PC-9 (cell line): ENCODE measurements around the gene CKAP4. TPM values are rescaled to one million over a fixed set of nuclear protein-coding genes. Genes with fewer than 3 reads are reported as not detected.
A peak's percentile ranks its signal among the peaks of the same experiment; 100 is the strongest.

ENCODE experiments used
- BruUV-seq: library from RNA; stranded (reverse); fragments of 400-500 nt; replicated peaks from 2 replicates; lab custom pipeline; 2021; lab: Mats Ljungman, UMichigan
- CTCF ChIA-PET: fragments of 300-600 bp; sonication (Branson Sonifier 250); formaldehyde crosslinking; loops from one replicate; lab custom pipeline; 2022; ENCODE audit warnings: antibody characterized with exemption; lab: Charles Lee
- POLR2A ChIA-PET: fragments of 300-600 bp; sonication (Branson Sonifier 250); formaldehyde crosslinking; loops from one replicate; lab custom pipeline; 2022; ENCODE audit warnings: antibody characterized with exemption; ENCODE audit not compliant: unreplicated experiment; lab: Charles Lee
- DNase-seq, 2 experiments: peaks; one replicate each; pipeline versions ENCODE4 v3.0.0 to v3.0.0-alpha.2; 2015 to 2022; ENCODE audit warnings: mixed read lengths in 1 of 2
- H2AFZ ChIP-seq: fragments of 200-600 bp; sonication (generic); 2 replicates; pipeline ENCODE4 v1.8.1; 2017; ENCODE audit warnings: antibody characterized with exemption
- H3F3A ChIP-seq: fragments of 200-600 bp; sonication (generic); 2 replicates; pipeline ENCODE4 v1.8.1; 2017; ENCODE audit warnings: antibody characterized with exemption, mild to moderate bottlenecking, low read depth; ENCODE audit not compliant: insufficient read depth
- H3K27ac ChIP-seq: fragments of 200-600 bp; sonication (generic); 2 replicates; pipeline ENCODE4 v1.6.1; 2016; ENCODE audit warnings: mixed run types
- H3K27me3 ChIP-seq: fragments of 200-600 bp; sonication (generic); 2 replicates; pipeline ENCODE4 v1.6.1; 2016; ENCODE audit warnings: low read depth, mixed run types; ENCODE audit not compliant: insufficient read depth
- H3K36me3 ChIP-seq: fragments of 200-600 bp; sonication (generic); 2 replicates; pipeline ENCODE4 v1.6.1; 2016; ENCODE audit warnings: low read depth, mixed run types
- H3K4me1 ChIP-seq: fragments of 200-600 bp; sonication (generic); replicated peaks from 2 replicates; pipeline ENCODE4 v1.6.1; 2016; ENCODE audit warnings: mixed run types; ENCODE audit not compliant: insufficient read depth
- H3K4me2 ChIP-seq: fragments of 200-600 bp; sonication (generic); 2 replicates; pipeline ENCODE4 v1.6.1; 2017; ENCODE audit warnings: mixed run types
- H3K4me3 ChIP-seq: fragments of 200-600 bp; sonication (generic); 2 replicates; pipeline ENCODE4 v1.6.1; 2016; ENCODE audit warnings: mixed run types
- H3K79me2 ChIP-seq: fragments of 200-600 bp; sonication (generic); 2 replicates; pipeline ENCODE4 v1.6.1; 2017; ENCODE audit warnings: low read depth, mixed run types
- H3K9me2 ChIP-seq: fragments of 200-600 bp; sonication (generic); 2 replicates; pipeline ENCODE4 v1.8.1; 2017; ENCODE audit warnings: mild to moderate bottlenecking; ENCODE audit not compliant: insufficient read depth
- H3K9me3 ChIP-seq: fragments of 200-600 bp; sonication (generic); 2 replicates; pipeline ENCODE4 v1.8.1; 2016; ENCODE audit warnings: low read depth; ENCODE audit not compliant: insufficient read depth
- H4K20me1 ChIP-seq: fragments of 200-600 bp; sonication (generic); 2 replicates; pipeline ENCODE4 v1.8.1; 2017; ENCODE audit not compliant: insufficient read depth
- EZH2 ChIP-seq: fragments of 200-600 bp; sonication (generic); IDR thresholded peaks from 2 replicates; pipeline ENCODE4 v1.8.0; 2017; ENCODE audit warnings: antibody characterized with exemption, low read depth
- intact Hi-C: fragments of 100-400 bp; cut with micrococcal nuclease; formaldehyde crosslinking; loops from one replicate; pipeline ENCODE4 v1.10.0; 2022; ENCODE audit not compliant: unreplicated experiment
- total RNA-seq: library from RNA; stranded (reverse); gene quantifications from 2 replicates; pipeline ENCODE4 v1.2.3, GENCODE V29; 2021
- TF ChIP-seq, protein P1 (sequence below): fragments of 200-600 bp; sonication (generic); conservative IDR thresholded peaks from 2 replicates; pipeline ENCODE4 v1.6.1; 2017; ENCODE audit warnings: mixed run types, antibody characterized with exemption, mild to moderate bottlenecking, moderate library complexity

The CKAP4 gene
- total RNA-seq, 1 experiment from 2014 or later: 81.5 TPM

DNA sequence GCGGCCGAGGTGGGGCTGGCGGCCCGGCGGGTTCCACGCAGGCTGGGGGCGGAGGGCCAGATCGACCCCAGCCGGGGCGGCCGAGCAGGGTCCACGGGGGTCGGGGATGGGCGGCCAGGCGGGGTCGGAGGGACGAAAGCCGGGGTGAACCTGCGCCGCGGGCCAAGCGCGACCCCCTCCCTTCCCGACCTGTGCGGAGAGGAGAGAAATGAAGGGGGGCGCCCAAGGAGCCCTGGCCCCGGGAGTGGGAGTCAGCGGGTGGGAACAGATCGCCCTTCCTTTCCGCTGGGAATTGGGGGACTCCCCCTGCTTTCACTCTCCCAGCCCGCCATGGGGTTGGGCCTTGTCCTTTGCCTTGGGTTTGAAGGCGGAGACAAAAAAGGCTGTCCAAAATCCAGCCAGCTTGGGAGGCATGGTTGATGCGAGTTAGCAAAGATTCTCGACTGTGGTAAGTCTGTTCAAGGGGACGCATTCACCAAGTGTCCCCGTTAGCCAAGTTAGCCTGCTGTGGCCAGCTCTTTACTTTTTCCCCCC lies 559 bp upstream of the CKAP4 start:
- TF ChIP-seq EZH2: no peak
- TF ChIP-seq, protein P1, sequence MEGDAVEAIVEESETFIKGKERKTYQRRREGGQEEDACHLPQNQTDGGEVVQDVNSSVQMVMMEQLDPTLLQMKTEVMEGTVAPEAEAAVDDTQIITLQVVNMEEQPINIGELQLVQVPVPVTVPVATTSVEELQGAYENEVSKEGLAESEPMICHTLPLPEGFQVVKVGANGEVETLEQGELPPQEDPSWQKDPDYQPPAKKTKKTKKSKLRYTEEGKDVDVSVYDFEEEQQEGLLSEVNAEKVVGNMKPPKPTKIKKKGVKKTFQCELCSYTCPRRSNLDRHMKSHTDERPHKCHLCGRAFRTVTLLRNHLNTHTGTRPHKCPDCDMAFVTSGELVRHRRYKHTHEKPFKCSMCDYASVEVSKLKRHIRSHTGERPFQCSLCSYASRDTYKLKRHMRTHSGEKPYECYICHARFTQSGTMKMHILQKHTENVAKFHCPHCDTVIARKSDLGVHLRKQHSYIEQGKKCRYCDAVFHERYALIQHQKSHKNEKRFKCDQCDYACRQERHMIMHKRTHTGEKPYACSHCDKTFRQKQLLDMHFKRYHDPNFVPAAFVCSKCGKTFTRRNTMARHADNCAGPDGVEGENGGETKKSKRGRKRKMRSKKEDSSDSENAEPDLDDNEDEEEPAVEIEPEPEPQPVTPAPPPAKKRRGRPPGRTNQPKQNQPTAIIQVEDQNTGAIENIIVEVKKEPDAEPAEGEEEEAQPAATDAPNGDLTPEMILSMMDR: no peak
- ChIA-PET POLR2A (interaction anchor here (0.7 kb wide), 2 partner anchors 36 to 846 kb away, joined by 4 to 29 read pairs; no protein-coding TSS in a partner anchor), CTCF (no interaction called here)
- peak in 1 of 2 experiments; percentile 35 for DNase-seq
- no peaks in the 10 kb centered on the region for H3K9me3 ChIP-seq
- TSS peak; percentile 51 for BruUV-seq
- peaks cover 14% of the 10 kb centered on the region; the same call in 1 of the 2 replicates for H3F3A ChIP-seq
- peak overlapping the region; percentile 87 for H3K4me3 ChIP-seq
- H2AFZ ChIP-seq: peak overlapping the region; percentile 92
- peaks cover 36% of the 10 kb centered on the region for H3K79me2 ChIP-seq
- H3K36me3 ChIP-seq: peaks cover 3% of the 10 kb centered on the region
- no peaks in the 10 kb centered on the region for H3K27me3 ChIP-seq
- peaks cover 7% of the 10 kb centered on the region; the same call in 1 of the 2 replicates for H4K20me1 ChIP-seq
- no peaks in the 10 kb centered on the region for H3K9me2 ChIP-seq
- peak overlapping the region; percentile 50; the same call in 1 of the 2 replicates for H3K27ac ChIP-seq
- intact Hi-C loops: loop anchor here (1.0 to 5.0 kb wide), 2 partner anchors 48 to 709 kb away; partner anchors contain the start of gene TMEM263
- H3K4me1 ChIP-seq: peaks cover 29% of the 10 kb centered on the region
- peak overlapping the region; percentile 75 for H3K4me2 ChIP-seq

DNA sequence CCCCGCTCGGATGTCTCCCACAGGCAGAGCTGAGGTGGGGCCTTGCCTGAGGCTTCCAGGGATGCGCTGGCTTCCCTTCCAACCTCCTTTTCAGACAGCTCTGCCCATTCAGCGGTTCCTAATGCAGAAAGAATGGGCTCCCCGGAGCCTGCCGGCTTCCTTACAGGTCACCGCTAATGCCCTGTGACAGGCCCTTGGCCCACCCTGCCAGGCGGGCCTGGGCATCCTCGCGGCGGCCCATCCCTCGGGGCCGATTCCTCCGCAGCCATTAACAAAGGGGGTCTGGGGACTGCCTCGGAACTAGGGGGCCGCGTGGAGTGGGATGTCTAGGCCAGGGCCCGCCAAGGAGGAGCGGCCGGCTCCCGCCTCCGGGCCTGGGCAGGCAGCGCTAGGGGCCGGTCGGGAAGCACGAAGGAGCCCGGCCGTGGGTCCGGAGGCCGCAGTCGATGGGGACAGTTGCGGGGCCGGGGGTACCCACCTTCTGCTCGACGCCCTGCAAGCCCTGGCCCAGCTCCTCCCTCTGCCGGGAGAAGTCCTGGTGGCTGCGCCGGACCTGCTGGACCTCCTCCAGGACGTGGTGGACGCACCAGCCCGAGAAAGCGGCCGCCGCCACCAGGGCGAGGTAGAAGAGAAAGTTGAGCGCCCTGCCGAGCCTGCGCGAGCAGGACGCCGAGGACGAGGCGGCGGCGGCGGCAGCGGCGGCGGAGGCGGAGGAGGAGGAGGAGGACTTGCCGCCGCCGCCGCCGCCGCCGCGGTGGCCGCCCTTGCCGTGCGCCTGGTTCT lies 738 bp downstream of the CKAP4 start:
- Histone ChIP-seq H3K9me3 (no peaks in the 10 kb centered on the region), H2AFZ (peak overlapping the region; percentile 73), H3K36me3 (peaks cover 16% of the 10 kb centered on the region), H3K79me2 (peaks cover 44% of the 10 kb centered on the region), H3K4me1 (peaks cover 29% of the 10 kb centered on the region), H3K4me2 (peak overlapping the region; percentile 78), H3K27me3 (no peaks in the 10 kb centered on the region), H3K9me2 (no peaks in the 10 kb centered on the region), H3K4me3 (peak overlapping the region; percentile 87), H4K20me1 (peaks cover 7% of the 10 kb centered on the region; the same call in 1 of the 2 replicates), H3F3A (peaks cover 14% of the 10 kb centered on the region; the same call in 1 of the 2 replicates), H3K27ac (peak overlapping the region; percentile 39)
- peak; percentile 39 to 42 for DNase-seq
- ChIA-PET CTCF (interaction anchor here (0.6 kb wide), 1 partner anchor 24 kb away, joined by 5 read pairs; no protein-coding TSS in a partner anchor), POLR2A (interaction anchor here (0.6 kb wide), 4 partner anchors 35 to 644 kb away, joined by 3 to 7 read pairs (median 4); no protein-coding TSS in a partner anchor)
- BruUV-seq: no TSS peak
- TF ChIP-seq, protein P1: no peak
- TF ChIP-seq EZH2: no peak
- intact Hi-C loops: loop anchor here (2.0 to 5.0 kb wide), 2 partner anchors 110 to 710 kb away; partner anchors contain the start of genes POLR3B and TMEM263

DNA sequence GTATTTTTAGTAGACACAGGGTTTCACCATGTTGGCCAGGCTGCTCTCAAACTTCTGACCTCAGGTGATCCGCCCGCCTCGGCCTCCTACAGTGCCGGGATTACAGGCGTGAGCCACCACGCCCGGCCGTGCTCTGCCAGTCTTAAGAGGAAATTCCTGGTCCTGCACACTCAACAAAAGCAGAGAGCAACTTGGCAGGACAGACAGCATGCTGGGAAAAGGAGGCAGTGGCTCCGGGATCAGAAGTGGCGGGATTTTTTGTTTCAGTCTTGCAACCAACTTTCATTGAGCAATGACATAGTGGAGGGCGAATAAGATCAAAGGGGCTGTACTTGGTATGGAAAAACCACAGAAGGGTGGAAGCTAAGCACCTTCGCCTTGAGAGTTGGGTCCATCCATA lies 2.1 kb downstream of the CKAP4 start:
- Histone ChIP-seq H3K4me1 (peaks cover 29% of the 10 kb centered on the region), H3K79me2 (peaks cover 49% of the 10 kb centered on the region), H3K36me3 (peaks cover 17% of the 10 kb centered on the region), H3K9me2 (no peaks in the 10 kb centered on the region), H4K20me1 (peaks cover 7% of the 10 kb centered on the region; the same call in 1 of the 2 replicates), H3F3A (peaks cover 14% of the 10 kb centered on the region; the same call in 1 of the 2 replicates), H3K4me2 (peak overlapping the region; percentile 78), H3K4me3 (peak overlapping the region; percentile 87; the same call in 1 of the 2 replicates), H3K27ac (peak overlapping the region; percentile 39), H3K27me3 (no peaks in the 10 kb centered on the region), H3K9me3 (no peaks in the 10 kb centered on the region), H2AFZ (no peak overlapping the region)
- TF ChIP-seq EZH2: no peak
- TF ChIP-seq, protein P1: no peak
- intact Hi-C loops: loop anchor here (1.0 to 5.0 kb wide), 3 partner anchors 56 to 712 kb away; partner anchors contain the start of genes POLR3B and TMEM263
- CTCF ChIA-PET: no interaction called here
- peak; percentile 63 to 70 for DNase-seq
- POLR2A ChIA-PET: no interaction called here
- TSS peak; percentile 21 for BruUV-seq
